Measurements from ENCODE around the gene ZDHHC11. TPM values are rescaled to one million over a fixed set of nuclear protein-coding genes. Genes with fewer than 3 reads are reported as not detected.
"Not testable (repeated sequence)": the region's sequence is repeated elsewhere in the genome, so short reads cannot be mapped to it uniquely, and the experiment has no call there.

The ZDHHC11 gene
- total RNA-seq, 2 experiments from 2014 or later, result 13.3 to 18.3 TPM

DNA sequence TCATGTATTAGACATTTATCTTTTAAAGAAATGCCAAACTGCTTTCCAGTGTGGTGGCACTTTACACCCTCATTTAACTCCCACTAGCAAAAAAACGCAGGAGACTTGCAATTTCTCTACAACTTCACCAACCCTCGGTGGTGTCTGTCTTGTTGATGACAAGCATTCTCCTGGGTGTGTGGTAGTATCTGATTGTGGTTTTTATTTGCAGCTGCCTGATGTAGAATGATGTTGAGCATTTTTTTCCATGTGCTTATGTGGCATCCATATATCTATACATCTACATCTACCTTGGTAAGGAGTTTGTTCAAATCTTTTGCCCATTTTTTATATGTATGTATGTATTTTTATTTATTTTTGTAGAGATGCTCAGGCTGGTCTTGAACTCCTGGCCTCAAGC lies 16.8 kb downstream of the ZDHHC11 start:
- H3K36me3 Mint-ChIP-seq (ENCODE audit: low read depth); H3K4me3 Mint-ChIP-seq; H3K9me3 ChIP-seq (ENCODE audit: control insufficient read depth in 1 of 2, insufficient read depth in 1 of 2, low read length in 2 of 2); H3K27ac ChIP-seq (ENCODE audit: low read depth in 1 of 2, low read length in 2 of 2); H3K27me3 Mint-ChIP-seq; H3K27me3 ChIP-seq (ENCODE audit: control insufficient read depth in 1 of 2, insufficient read depth in 2 of 2, low read length in 2 of 2); CTCF ChIA-PET; ATAC-seq (ENCODE audit: poor library complexity); H3K4me1 ChIP-seq (ENCODE audit: insufficient read depth, low read length); DNase-seq; H3K4me1 Mint-ChIP-seq (ENCODE audit: low read depth); POLR2A ChIA-PET; H3K36me3 ChIP-seq (ENCODE audit: insufficient read depth, low read length); H3K9me3 Mint-ChIP-seq; H3K27ac Mint-ChIP-seq; H3K4me3 ChIP-seq (ENCODE audit: low read length): not testable (repeated sequence)
- intact Hi-C loops (cut with DNase I, micrococcal nuclease), result loop anchor here in 1 of 2 experiments (5.0 kb wide), 1 partner anchor 92 kb away; no protein-coding TSS in a partner anchor

DNA sequence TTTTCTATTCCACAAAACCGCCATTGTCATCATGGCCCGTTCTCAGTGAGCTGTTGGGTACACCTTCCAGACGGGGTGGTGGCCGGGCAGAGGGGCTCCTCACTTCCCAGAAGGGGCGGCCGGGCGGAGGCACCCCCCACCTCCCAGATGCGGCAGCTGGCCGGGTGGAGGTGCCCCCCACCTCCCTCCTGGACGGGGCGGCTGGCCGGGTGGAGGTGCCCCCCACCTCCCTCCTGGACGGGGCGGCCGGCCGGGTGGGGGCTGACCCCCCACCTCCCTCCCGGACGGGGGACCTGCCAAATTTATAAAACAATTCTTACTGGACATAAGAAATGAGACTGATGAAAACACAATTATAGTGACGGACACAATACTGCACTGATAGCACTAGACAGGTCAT lies 22.6 kb downstream of the ZDHHC11 start:
- H3K4me3 Mint-ChIP-seq; ATAC-seq (ENCODE audit: poor library complexity); H3K36me3 Mint-ChIP-seq (ENCODE audit: low read depth); H3K27me3 Mint-ChIP-seq; H3K9me3 ChIP-seq (ENCODE audit: control insufficient read depth in 1 of 2, insufficient read depth in 1 of 2, low read length in 2 of 2); H3K27ac Mint-ChIP-seq; DNase-seq; POLR2A ChIA-PET; H3K4me3 ChIP-seq (ENCODE audit: low read length); H3K4me1 ChIP-seq (ENCODE audit: insufficient read depth, low read length); CTCF ChIA-PET; H3K27me3 ChIP-seq (ENCODE audit: control insufficient read depth in 1 of 2, insufficient read depth in 2 of 2, low read length in 2 of 2); H3K27ac ChIP-seq (ENCODE audit: low read depth in 1 of 2, low read length in 2 of 2); H3K36me3 ChIP-seq (ENCODE audit: insufficient read depth, low read length); H3K4me1 Mint-ChIP-seq (ENCODE audit: low read depth); H3K9me3 Mint-ChIP-seq: not testable (repeated sequence)
- intact Hi-C loops (cut with DNase I, micrococcal nuclease), result loop anchor here in 1 of 2 experiments (5.0 kb wide), 1 partner anchor 96 kb away; no protein-coding TSS in a partner anchor

DNA sequence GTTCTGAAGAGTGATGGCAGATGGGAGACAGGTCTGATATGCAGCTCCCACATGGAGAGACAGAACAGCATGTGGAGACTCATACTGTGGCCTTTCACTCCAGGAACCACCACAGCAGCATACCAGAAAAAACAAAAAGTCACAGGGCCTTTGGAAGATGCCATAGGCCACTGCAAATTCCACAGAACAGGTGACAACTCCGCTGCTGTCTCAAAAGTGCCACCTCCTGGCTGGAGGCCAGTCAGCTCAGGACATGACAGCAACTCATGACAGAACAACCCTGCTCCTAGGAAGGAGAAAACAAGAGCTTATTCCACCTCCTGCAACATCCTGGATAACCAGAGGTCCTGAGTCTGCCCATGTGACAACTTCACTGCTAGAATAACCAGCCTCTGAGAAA lies 25.2 kb downstream of the ZDHHC11 start:
- POLR2A ChIA-PET; CTCF ChIA-PET; H3K27ac ChIP-seq (ENCODE audit: low read depth in 1 of 2, low read length in 2 of 2); H3K27me3 ChIP-seq (ENCODE audit: control insufficient read depth in 1 of 2, insufficient read depth in 2 of 2, low read length in 2 of 2); H3K36me3 ChIP-seq (ENCODE audit: insufficient read depth, low read length); H3K4me3 ChIP-seq (ENCODE audit: low read length); ATAC-seq (ENCODE audit: poor library complexity); H3K4me1 Mint-ChIP-seq (ENCODE audit: low read depth); H3K4me1 ChIP-seq (ENCODE audit: insufficient read depth, low read length); H3K4me3 Mint-ChIP-seq; H3K27me3 Mint-ChIP-seq; H3K27ac Mint-ChIP-seq; H3K9me3 ChIP-seq (ENCODE audit: control insufficient read depth in 1 of 2, insufficient read depth in 1 of 2, low read length in 2 of 2); H3K9me3 Mint-ChIP-seq; H3K36me3 Mint-ChIP-seq (ENCODE audit: low read depth): not testable (repeated sequence)
- peak in 2 of 14 experiments; percentile 16 for DNase-seq
- intact Hi-C loops (cut with DNase I, micrococcal nuclease), result loop anchor here in 1 of 2 experiments (5.0 kb wide), 1 partner anchor 93 kb away; no protein-coding TSS in a partner anchor

DNA sequence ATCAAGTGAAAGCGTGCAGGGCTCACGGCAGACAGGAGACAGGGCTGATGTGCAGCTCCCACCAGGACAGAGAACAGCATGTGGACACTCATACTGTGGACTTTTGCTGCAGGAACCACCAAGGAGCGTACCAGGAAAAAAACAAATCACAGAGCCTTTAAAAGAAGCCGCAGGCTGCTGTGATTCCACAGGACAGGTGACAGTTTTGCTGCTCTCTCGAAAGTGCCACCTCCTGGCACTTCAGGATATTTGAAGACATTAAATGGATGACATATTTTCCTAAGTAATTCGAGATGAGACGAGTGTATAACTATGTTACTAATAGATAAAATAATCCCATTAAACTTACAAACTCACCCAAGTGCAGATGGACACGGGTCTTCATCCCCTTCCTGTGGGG lies 29.3 kb downstream of the ZDHHC11 start:
- no peak overlapping the region for H3K27ac Mint-ChIP-seq
- Histone ChIP-seq H3K27ac (ENCODE audit: low read depth in 1 of 2, low read length in 2 of 2) (no peak overlapping the region), H3K9me3 (ENCODE audit: control insufficient read depth in 1 of 2, insufficient read depth in 1 of 2, low read length in 2 of 2) (no peaks in the 10 kb centered on the region), H3K27me3 (ENCODE audit: control insufficient read depth in 1 of 2, insufficient read depth in 2 of 2, low read length in 2 of 2) (no peaks in the 10 kb centered on the region), H3K36me3 (ENCODE audit: insufficient read depth, low read length) (no peaks in the 10 kb centered on the region), H3K4me1 (ENCODE audit: insufficient read depth, low read length) (no peaks in the 10 kb centered on the region), H3K4me3 (ENCODE audit: low read length) (no peak overlapping the region)
- no peaks in the 10 kb centered on the region for H3K9me3 Mint-ChIP-seq
- ChIA-PET POLR2A (no interaction called here), CTCF (no interaction called here)
- no peaks in the 10 kb centered on the region for H3K27me3 Mint-ChIP-seq
- no peak for DNase-seq
- TF ChIP-seq, protein P1, sequence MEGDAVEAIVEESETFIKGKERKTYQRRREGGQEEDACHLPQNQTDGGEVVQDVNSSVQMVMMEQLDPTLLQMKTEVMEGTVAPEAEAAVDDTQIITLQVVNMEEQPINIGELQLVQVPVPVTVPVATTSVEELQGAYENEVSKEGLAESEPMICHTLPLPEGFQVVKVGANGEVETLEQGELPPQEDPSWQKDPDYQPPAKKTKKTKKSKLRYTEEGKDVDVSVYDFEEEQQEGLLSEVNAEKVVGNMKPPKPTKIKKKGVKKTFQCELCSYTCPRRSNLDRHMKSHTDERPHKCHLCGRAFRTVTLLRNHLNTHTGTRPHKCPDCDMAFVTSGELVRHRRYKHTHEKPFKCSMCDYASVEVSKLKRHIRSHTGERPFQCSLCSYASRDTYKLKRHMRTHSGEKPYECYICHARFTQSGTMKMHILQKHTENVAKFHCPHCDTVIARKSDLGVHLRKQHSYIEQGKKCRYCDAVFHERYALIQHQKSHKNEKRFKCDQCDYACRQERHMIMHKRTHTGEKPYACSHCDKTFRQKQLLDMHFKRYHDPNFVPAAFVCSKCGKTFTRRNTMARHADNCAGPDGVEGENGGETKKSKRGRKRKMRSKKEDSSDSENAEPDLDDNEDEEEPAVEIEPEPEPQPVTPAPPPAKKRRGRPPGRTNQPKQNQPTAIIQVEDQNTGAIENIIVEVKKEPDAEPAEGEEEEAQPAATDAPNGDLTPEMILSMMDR (IDR thresholded peaks at IDR 0.05), result no peak
- no peaks in the 10 kb centered on the region for H3K36me3 Mint-ChIP-seq (ENCODE audit: low read depth)
- intact Hi-C loops (cut with DNase I, micrococcal nuclease), result no loop called here
- H3K4me3 Mint-ChIP-seq, result no peak overlapping the region
- no peaks in the 10 kb centered on the region for H3K4me1 Mint-ChIP-seq (ENCODE audit: low read depth)
- no peak for ATAC-seq (ENCODE audit: poor library complexity)

All from CD4-positive, alpha-beta T cell (primary cell).